IPS DF 6.9 (cell line): Measurements from ENCODE around the gene TRIM37.
"Not testable (repeated sequence)": the region's sequence is repeated elsewhere in the genome, so short reads cannot be mapped to it uniquely, and the experiment has no call there.

ENCODE experiments used
- DNase-seq: peaks from one replicate; pipeline ENCODE4 v3.0.0-alpha.2; 2013; ENCODE audit warnings: low read depth, low spot score
- H3K27ac ChIP-seq: one replicate; pipeline ENCODE4 v1.5.1; 2013; ENCODE audit warnings: low read length, control low read depth
- H3K27me3 ChIP-seq: 2 replicates; pipeline ENCODE4 v1.6.1; 2013; ENCODE audit warnings: mild to moderate bottlenecking, low read length; ENCODE audit not compliant: control insufficient read depth, insufficient read depth
- H3K36me3 ChIP-seq: 2 replicates; pipeline ENCODE4 v1.6.1; 2013; ENCODE audit warnings: low read length; ENCODE audit not compliant: control insufficient read depth, insufficient read depth
- H3K4me1 ChIP-seq: 2 replicates; pipeline ENCODE4 v1.6.1; 2013; ENCODE audit warnings: low read length; ENCODE audit not compliant: control insufficient read depth, insufficient read depth
- H3K4me3 ChIP-seq: 2 replicates; pipeline ENCODE4 v1.5.1; 2013; ENCODE audit warnings: mild to moderate bottlenecking, low read length
- H3K9me3 ChIP-seq: 2 replicates; pipeline ENCODE4 v1.6.1; 2013; ENCODE audit warnings: low read length, inconsistent platforms; ENCODE audit not compliant: control insufficient read depth, insufficient read depth
- WGBS: extraction: QIAGEN DNeasy Blood & Tissue Kit; methylation state at CpG from one replicate; pipeline ENCODE4 v1.1.7; 2013; ENCODE audit warnings: mixed read lengths, missing lambda C conversion rate; ENCODE audit not compliant: insufficient read length, insufficient coverage; 5-methylcytosine and 5-hydroxymethylcytosine counted together

The TRIM37 gene

GRCh38 chr17:59110973-59111372 lies 4.3 kb upstream of the TRIM37 start:
- Histone ChIP-seq H3K9me3 (no peaks in the 10 kb centered on the region), H3K27ac (no peak overlapping the region), H3K4me3 (no peak overlapping the region), H3K27me3 (no peaks in the 10 kb centered on the region), H3K4me1 (no peaks in the 10 kb centered on the region), H3K36me3 (no peaks in the 10 kb centered on the region; the same call in 1 of the 2 replicates)
- DNase-seq: no peak

- no peaks in the 10 kb centered on the region for H3K4me1 ChIP-seq
- WGBS: no CpG with 5 or more reads among the region's 7 CpGs
- no peaks in the 10 kb centered on the region; the same call in 1 of the 2 replicates for H3K36me3 ChIP-seq
- H3K9me3 ChIP-seq: no peaks in the 10 kb centered on the region
- H3K27me3 ChIP-seq: no peaks in the 10 kb centered on the region
- no peak overlapping the region for H3K27ac ChIP-seq
- no peak overlapping the region for H3K4me3 ChIP-seq
- DNase-seq: no peak
Observed at GRCh38 chr17:59108400-59109102, 1.9 kb upstream of the TRIM37 start.

- Histone ChIP-seq H3K27me3 (no peaks in the 10 kb centered on the region), H3K9me3 (no peaks in the 10 kb centered on the region), H3K4me1 (no peaks in the 10 kb centered on the region), H3K36me3 (no peaks in the 10 kb centered on the region; the same call in 1 of the 2 replicates), H3K27ac (no peak overlapping the region), H3K4me3 (peak overlapping the region; percentile 76; the same call in 1 of the 2 replicates)
- no CpG with 5 or more reads among the region's 10 CpGs for WGBS
- DNase-seq: no peak
Observed at GRCh38 chr17:59107306-59107670, 608 bp upstream of the TRIM37 start.

- WGBS: no CpG with 5 or more reads among the region's 18 CpGs
- Histone ChIP-seq H3K9me3 (no peaks in the 10 kb centered on the region), H3K27me3 (no peaks in the 10 kb centered on the region), H3K27ac (no peak overlapping the region), H3K36me3 (no peaks in the 10 kb centered on the region; the same call in 1 of the 2 replicates), H3K4me3 (peak overlapping the region; percentile 76), H3K4me1 (no peaks in the 10 kb centered on the region)
- DNase-seq: no peak
Observed at GRCh38 chr17:59105852-59106462, 723 bp downstream of the TRIM37 start.

GRCh38 chr17:59101178-59101577 lies 5.5 kb downstream of the TRIM37 start:
- no CpG with 5 or more reads among the region's 1 CpG for WGBS
- Histone ChIP-seq H3K4me3 (no peak overlapping the region), H3K9me3 (no peaks in the 10 kb centered on the region), H3K36me3 (no peaks in the 10 kb centered on the region; the same call in 1 of the 2 replicates), H3K4me1 (no peaks in the 10 kb centered on the region), H3K27ac (no peak overlapping the region), H3K27me3 (no peaks in the 10 kb centered on the region)
- no peak for DNase-seq

GRCh38 chr17:59097876-59098275 lies 8.8 kb downstream of the TRIM37 start:
- no peak for DNase-seq
- Histone ChIP-seq H3K4me3 (no peak overlapping the region), H3K36me3 (no peaks in the 10 kb centered on the region), H3K27me3 (no peaks in the 10 kb centered on the region), H3K9me3 (no peaks in the 10 kb centered on the region), H3K4me1 (no peaks in the 10 kb centered on the region), H3K27ac (no peak overlapping the region)

GRCh38 chr17:59094861-59095530 lies 11.7 kb downstream of the TRIM37 start:
- H3K27me3 ChIP-seq: no peaks in the 10 kb centered on the region
- WGBS: no CpG with 5 or more reads among the region's 6 CpGs
- H3K4me3 ChIP-seq: no peak overlapping the region
- H3K27ac ChIP-seq: no peak overlapping the region
- no peak for DNase-seq
- no peaks in the 10 kb centered on the region for H3K9me3 ChIP-seq
- H3K36me3 ChIP-seq: 0 out of 2 replicates have a peak, but pooled peaks cover 3% of the 10 kb centered on the region
- H3K4me1 ChIP-seq: no peaks in the 10 kb centered on the region

- H3K36me3 ChIP-seq: peaks cover 5% of the 10 kb centered on the region; the same call in 1 of the 2 replicates
- DNase-seq: no peak
- no peaks in the 10 kb centered on the region for H3K27me3 ChIP-seq
- H3K9me3 ChIP-seq: no peaks in the 10 kb centered on the region
- no CpG with 5 or more reads among the region's 8 CpGs for WGBS
- H3K4me3 ChIP-seq: no peak overlapping the region
- H3K27ac ChIP-seq: no peak overlapping the region
- no peaks in the 10 kb centered on the region for H3K4me1 ChIP-seq
Observed at GRCh38 chr17:59093702-59094231, 12.9 kb downstream of the TRIM37 start.

- WGBS: no CpG with 5 or more reads among the region's 4 CpGs
- H3K9me3 ChIP-seq: no peaks in the 10 kb centered on the region
- DNase-seq: no peak
- no peaks in the 10 kb centered on the region for H3K4me1 ChIP-seq
- peaks cover 5% of the 10 kb centered on the region; the same call in 1 of the 2 replicates for H3K36me3 ChIP-seq
- H3K27me3 ChIP-seq: no peaks in the 10 kb centered on the region
- H3K27ac ChIP-seq: no peak overlapping the region
- H3K4me3 ChIP-seq: no peak overlapping the region
Observed at GRCh38 chr17:59093145-59093701, 13.5 kb downstream of the TRIM37 start.

- not testable (repeated sequence) for DNase-seq, H3K4me3 ChIP-seq, H3K27me3 ChIP-seq, H3K9me3 ChIP-seq, H3K4me1 ChIP-seq, H3K36me3 ChIP-seq, H3K27ac ChIP-seq
- WGBS: no CpG with 5 or more reads among the region's 12 CpGs
Observed at GRCh38 chr17:59090593-59090992, 16.1 kb downstream of the TRIM37 start.
